Caco-2 (cell line): ENCODE data around the gene CAMSAP3. TPM values are rescaled to one million over a fixed set of nuclear protein-coding genes. Genes with fewer than 3 reads are reported as not detected.

Experiments
- BruUV-seq: library from RNA; stranded (reverse); fragments of 400-500 nt; replicated peaks from 2 replicates; lab custom pipeline; 2021; lab: Mats Ljungman, UMichigan
- CTCF ChIA-PET: fragments of 300-600 bp; sonication (Branson Sonifier 250); formaldehyde crosslinking; loops from one replicate; lab custom pipeline; 2022; ENCODE audit warnings: antibody characterized with exemption; lab: Charles Lee
- POLR2A ChIA-PET: fragments of 300-600 bp; sonication (Branson Sonifier 250); formaldehyde crosslinking; loops from one replicate; lab custom pipeline; 2022; ENCODE audit warnings: antibody characterized with exemption; lab: Charles Lee
- DNase-seq, 2 experiments: peaks; one replicate each; pipeline versions ENCODE4 v3.0.0 to v3.0.0-alpha.2; 2020 to 2022
- H3K27me3 ChIP-seq: replicated peaks from 2 replicates; pipeline ENCODE4 v1.6.0; 2011; ENCODE audit warnings: low read length; ENCODE audit not compliant: control insufficient read depth, insufficient read depth
- H3K36me3 ChIP-seq: 2 replicates; pipeline ENCODE4 v1.5.1; 2011; ENCODE audit warnings: low read length; ENCODE audit not compliant: control insufficient read depth, insufficient read depth
- H3K4me1 ChIP-seq: fragments of 250-450 bp; sonication (Bioruptor Pico); 2 replicates; pipeline ENCODE4 v1.5.1; 2020; ENCODE audit warnings: mild to moderate bottlenecking
- H3K4me3 ChIP-seq: 2 replicates; pipeline ENCODE4 v1.5.1; 2011; ENCODE audit warnings: low read depth, mild to moderate bottlenecking, control low read depth, low read length
- H3K9me3 ChIP-seq: fragments of 250-450 bp; sonication (Bioruptor Pico); 2 replicates; pipeline ENCODE4 v1.5.1; 2020; ENCODE audit warnings: mild to moderate bottlenecking, moderate library complexity
- H3K27ac Mint-ChIP-seq: one replicate; pipeline ENCODE4 v1.8.0; 2022; ENCODE audit warnings: mixed read lengths; ENCODE audit not compliant: unreplicated experiment
- H3K27me3 Mint-ChIP-seq: one replicate; pipeline ENCODE4 v1.8.0; 2022; ENCODE audit warnings: mixed read lengths; ENCODE audit not compliant: insufficient read depth, unreplicated experiment
- H3K36me3 Mint-ChIP-seq: one replicate; pipeline ENCODE4 v1.8.0; 2022; ENCODE audit warnings: mild to moderate bottlenecking, mixed read lengths; ENCODE audit not compliant: insufficient read depth, unreplicated experiment
- H3K4me1 Mint-ChIP-seq: one replicate; pipeline ENCODE4 v1.8.0; 2022; ENCODE audit warnings: low read depth, mixed read lengths; ENCODE audit not compliant: unreplicated experiment
- H3K4me3 Mint-ChIP-seq: one replicate; pipeline ENCODE4 v1.8.0; 2022; ENCODE audit warnings: mild to moderate bottlenecking, moderate library complexity, mixed read lengths; ENCODE audit not compliant: unreplicated experiment
- H3K9me3 Mint-ChIP-seq: one replicate; pipeline ENCODE4 v1.8.0; 2022; ENCODE audit warnings: mixed read lengths; ENCODE audit not compliant: unreplicated experiment
- CTCF ChIP-seq, 2 experiments: fragments of 200-600 bp in 1 of 2; IDR thresholded peaks; 1 replicate in 1 of 2; 2 replicates in 1 of 2; pipeline versions ENCODE4 v1.5.1 to v1.8.0; 2011 to 2022; ENCODE audit warnings: antibody characterized with exemption in 1 of 2, control low read depth in 1 of 2, inconsistent platforms in 1 of 2, low read depth in 1 of 2, low read length in 1 of 2, mild to moderate bottlenecking in 1 of 2, moderate library complexity in 1 of 2; ENCODE audit not compliant: insufficient read depth in 1 of 2, severe bottlenecking in 1 of 2, unreplicated experiment in 1 of 2
- intact Hi-C: fragments of 100-400 bp; cut with micrococcal nuclease; formaldehyde crosslinking; loops from one replicate; pipeline ENCODE4 v1.10.0; 2022; ENCODE audit not compliant: unreplicated experiment
- total RNA-seq: library from RNA; stranded (reverse); gene quantifications from 2 replicates; pipeline ENCODE4 v1.2.3, GENCODE V29; 2022

The CAMSAP3 gene
- total RNA-seq, 1 experiment from 2014 or later, result 60.5 TPM

GRCh38 chr19:7636691-7637373, 41.2 kb downstream of the CAMSAP3 start, which contains the start of gene STXBP2:
STXBP2 (plus strand) TSS chr19:7637110; CDS start chr19:7637150, 40 bp downstream.
- Mint-ChIP-seq H3K27ac (peak within 1 kb of the TSS; percentile 77), H3K9me3 (peaks cover 9% of the 10 kb centered on the region), H3K4me1 (no peaks in the 10 kb centered on the region), H3K4me3 (peak within 1 kb of the TSS; percentile 79), H3K36me3 (peaks cover 22% of the 10 kb centered on the region), H3K27me3 (no peaks in the 10 kb centered on the region)
- Histone ChIP-seq H3K27me3 (no peaks in the 10 kb centered on the region), H3K36me3 (peaks cover 2% of the 10 kb centered on the region; the same call in 1 of the 2 replicates), H3K4me3 (peak within 1 kb of the TSS; percentile 63), H3K4me1 (peaks cover 7% of the 10 kb centered on the region), H3K9me3 (no peaks in the 10 kb centered on the region)
- CTCF ChIA-PET, result interaction anchor here (1.4 kb wide), 1 partner anchor 69 kb away, joined by 7 read pairs; no protein-coding TSS in a partner anchor
- BruUV-seq, result no TSS peak
- TF ChIP-seq CTCF (IDR thresholded peaks at IDR 0.05; ENCODE audit: insufficient read depth in 1 of 2, low read depth in 1 of 2, low read length in 1 of 2, severe bottlenecking in 1 of 2, unreplicated experiment in 1 of 2), result peak in 1 of 2 experiments; percentile 11
- DNase-seq, result peak; percentile 88 to 93
- POLR2A ChIA-PET, result interaction anchor here (0.6 kb wide), 1 partner anchor 571 kb away, joined by 3 read pairs; no protein-coding TSS in a partner anchor
- intact Hi-C loops, result loop anchor here (1.0 to 2.0 kb wide), 2 partner anchors 8 to 68 kb away; partner anchors contain the start of genes PET100 and XAB2

GRCh38 chr19:7637374-7638256, 42.0 kb downstream of the CAMSAP3 start:
- POLR2A ChIA-PET, result interaction anchor here (0.6 to 0.7 kb wide), 2 partner anchors 8 to 570 kb away, joined by 3 to 4 read pairs; partner anchors contain the start of genes PET100 and XAB2
- H3K27me3 Mint-ChIP-seq, result no peaks in the 10 kb centered on the region
- TSS peak; percentile 25 for BruUV-seq

More at GRCh38 chr19:7637374-7638256, 42.0 kb downstream of the CAMSAP3 start:
- peak in 1 of 2 experiments; percentile 34 for DNase-seq
- H3K4me3 ChIP-seq, result peak overlapping the region; percentile 63
- intact Hi-C loops, result loop anchor here (1.0 to 2.0 kb wide), 2 partner anchors 8 to 69 kb away; partner anchors contain the start of genes PET100 and XAB2
- H3K4me1 ChIP-seq, result peaks cover 7% of the 10 kb centered on the region
- H3K27me3 ChIP-seq, result no peaks in the 10 kb centered on the region
- Mint-ChIP-seq H3K4me3 (peak overlapping the region; percentile 79), H3K27ac (peak overlapping the region; percentile 77), H3K4me1 (no peaks in the 10 kb centered on the region), H3K36me3 (peaks cover 22% of the 10 kb centered on the region), H3K9me3 (peaks cover 9% of the 10 kb centered on the region)
- no peak for TF ChIP-seq CTCF (IDR thresholded peaks at IDR 0.05; ENCODE audit: insufficient read depth in 1 of 2, low read depth in 1 of 2, low read length in 1 of 2, severe bottlenecking in 1 of 2, unreplicated experiment in 1 of 2)
- CTCF ChIA-PET, result interaction anchor here (0.6 to 1.4 kb wide), 4 partner anchors 8 to 162 kb away, joined by 4 to 7 read pairs (median 4); partner anchors contain the start of genes PET100 and TRAPPC5
- H3K9me3 ChIP-seq, result no peaks in the 10 kb centered on the region
- H3K36me3 ChIP-seq, result peaks cover 2% of the 10 kb centered on the region; the same call in 1 of the 2 replicates
